Measurements from ENCODE around the gene ADORA1.

The ADORA1 gene

DNA sequence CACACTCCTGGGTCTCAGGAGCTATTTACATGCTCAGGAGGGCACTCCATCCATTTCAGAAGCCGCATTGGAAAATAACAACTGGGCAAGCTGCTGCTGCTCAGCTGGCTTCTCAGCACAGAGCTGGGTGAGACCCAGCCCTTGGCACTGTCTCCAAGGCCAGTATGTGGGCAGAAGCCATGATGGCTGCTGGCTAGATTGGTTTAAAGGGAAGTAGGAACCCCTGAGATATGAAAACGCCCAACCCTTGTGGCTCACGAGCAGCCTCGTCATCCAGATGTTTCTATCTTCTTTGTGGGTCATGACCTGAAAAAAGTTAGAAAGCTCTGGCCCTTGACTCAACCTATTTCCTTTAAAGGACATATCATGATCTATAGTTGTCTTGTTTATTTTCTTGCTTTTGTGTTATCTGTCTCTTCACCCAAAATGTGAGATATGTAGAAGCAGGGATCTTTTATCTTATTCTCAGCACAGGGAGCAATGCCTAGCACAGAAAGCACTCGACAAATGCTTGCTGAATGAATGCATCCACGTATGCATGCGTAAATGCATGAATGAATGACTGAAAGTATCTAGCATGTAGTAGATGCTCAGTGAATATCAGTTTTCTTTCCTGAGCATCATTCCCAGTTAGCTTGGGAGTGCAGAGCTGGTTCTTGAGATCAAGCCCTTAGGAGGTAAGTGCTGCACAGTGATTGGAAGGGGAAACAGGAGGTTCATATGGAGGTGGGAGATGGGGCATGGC lies 36.5 kb downstream of the ADORA1 start:
- no peaks in the 10 kb centered on the region for H3K27me3 ChIP-seq
- H3K9me3 ChIP-seq: no peaks in the 10 kb centered on the region
- H3K4me3 ChIP-seq (ENCODE audit: low read depth, low read length): no peak overlapping the region
- H3K4me1 ChIP-seq: no peaks in the 10 kb centered on the region
- DNase-seq: no peak
- TF ChIP-seq, protein P1, sequence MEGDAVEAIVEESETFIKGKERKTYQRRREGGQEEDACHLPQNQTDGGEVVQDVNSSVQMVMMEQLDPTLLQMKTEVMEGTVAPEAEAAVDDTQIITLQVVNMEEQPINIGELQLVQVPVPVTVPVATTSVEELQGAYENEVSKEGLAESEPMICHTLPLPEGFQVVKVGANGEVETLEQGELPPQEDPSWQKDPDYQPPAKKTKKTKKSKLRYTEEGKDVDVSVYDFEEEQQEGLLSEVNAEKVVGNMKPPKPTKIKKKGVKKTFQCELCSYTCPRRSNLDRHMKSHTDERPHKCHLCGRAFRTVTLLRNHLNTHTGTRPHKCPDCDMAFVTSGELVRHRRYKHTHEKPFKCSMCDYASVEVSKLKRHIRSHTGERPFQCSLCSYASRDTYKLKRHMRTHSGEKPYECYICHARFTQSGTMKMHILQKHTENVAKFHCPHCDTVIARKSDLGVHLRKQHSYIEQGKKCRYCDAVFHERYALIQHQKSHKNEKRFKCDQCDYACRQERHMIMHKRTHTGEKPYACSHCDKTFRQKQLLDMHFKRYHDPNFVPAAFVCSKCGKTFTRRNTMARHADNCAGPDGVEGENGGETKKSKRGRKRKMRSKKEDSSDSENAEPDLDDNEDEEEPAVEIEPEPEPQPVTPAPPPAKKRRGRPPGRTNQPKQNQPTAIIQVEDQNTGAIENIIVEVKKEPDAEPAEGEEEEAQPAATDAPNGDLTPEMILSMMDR (IDR thresholded peaks at IDR 0.05; ENCODE audit: low read depth, low read length): no peak
- H3K36me3 ChIP-seq: no peaks in the 10 kb centered on the region

DNA sequence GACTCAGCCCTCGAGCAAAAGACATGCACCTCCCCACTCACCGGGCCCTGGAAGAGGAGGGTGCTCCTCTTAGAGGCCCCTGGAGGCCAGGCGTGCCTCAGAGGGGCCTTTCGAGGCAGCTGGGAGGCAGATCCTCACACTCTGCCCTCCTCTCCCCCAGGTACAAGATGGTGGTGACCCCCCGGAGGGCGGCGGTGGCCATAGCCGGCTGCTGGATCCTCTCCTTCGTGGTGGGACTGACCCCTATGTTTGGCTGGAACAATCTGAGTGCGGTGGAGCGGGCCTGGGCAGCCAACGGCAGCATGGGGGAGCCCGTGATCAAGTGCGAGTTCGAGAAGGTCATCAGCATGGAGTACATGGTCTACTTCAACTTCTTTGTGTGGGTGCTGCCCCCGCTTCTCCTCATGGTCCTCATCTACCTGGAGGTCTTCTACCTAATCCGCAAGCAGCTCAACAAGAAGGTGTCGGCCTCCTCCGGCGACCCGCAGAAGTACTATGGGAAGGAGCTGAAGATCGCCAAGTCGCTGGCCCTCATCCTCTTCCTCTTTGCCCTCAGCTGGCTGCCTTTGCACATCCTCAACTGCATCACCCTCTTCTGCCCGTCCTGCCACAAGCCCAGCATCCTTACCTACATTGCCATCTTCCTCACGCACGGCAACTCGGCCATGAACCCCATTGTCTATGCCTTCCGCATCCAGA lies 37.7 kb downstream of the ADORA1 start:
- Histone ChIP-seq H3K4me1 (no peaks in the 10 kb centered on the region), H3K9me3 (no peaks in the 10 kb centered on the region), H3K36me3 (no peaks in the 10 kb centered on the region), H3K27me3 (no peaks in the 10 kb centered on the region), H3K4me3 (ENCODE audit: low read depth, low read length) (no peak overlapping the region)
- TF ChIP-seq, protein P1 (IDR thresholded peaks at IDR 0.05; ENCODE audit: low read depth, low read length): no peak
- DNase-seq: no peak

DNA sequence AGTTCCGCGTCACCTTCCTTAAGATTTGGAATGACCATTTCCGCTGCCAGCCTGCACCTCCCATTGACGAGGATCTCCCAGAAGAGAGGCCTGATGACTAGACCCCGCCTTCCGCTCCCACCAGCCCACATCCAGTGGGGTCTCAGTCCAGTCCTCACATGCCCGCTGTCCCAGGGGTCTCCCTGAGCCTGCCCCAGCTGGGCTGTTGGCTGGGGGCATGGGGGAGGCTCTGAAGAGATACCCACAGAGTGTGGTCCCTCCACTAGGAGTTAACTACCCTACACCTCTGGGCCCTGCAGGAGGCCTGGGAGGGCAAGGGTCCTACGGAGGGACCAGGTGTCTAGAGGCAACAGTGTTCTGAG lies 38.3 kb downstream of the ADORA1 start:
- Histone ChIP-seq H3K9me3 (no peaks in the 10 kb centered on the region), H3K4me3 (ENCODE audit: low read depth, low read length) (no peak overlapping the region), H3K36me3 (no peaks in the 10 kb centered on the region), H3K4me1 (no peaks in the 10 kb centered on the region), H3K27me3 (no peaks in the 10 kb centered on the region)
- no peak for DNase-seq
- TF ChIP-seq, protein P1 (IDR thresholded peaks at IDR 0.05; ENCODE audit: low read depth, low read length): no peak

DNA sequence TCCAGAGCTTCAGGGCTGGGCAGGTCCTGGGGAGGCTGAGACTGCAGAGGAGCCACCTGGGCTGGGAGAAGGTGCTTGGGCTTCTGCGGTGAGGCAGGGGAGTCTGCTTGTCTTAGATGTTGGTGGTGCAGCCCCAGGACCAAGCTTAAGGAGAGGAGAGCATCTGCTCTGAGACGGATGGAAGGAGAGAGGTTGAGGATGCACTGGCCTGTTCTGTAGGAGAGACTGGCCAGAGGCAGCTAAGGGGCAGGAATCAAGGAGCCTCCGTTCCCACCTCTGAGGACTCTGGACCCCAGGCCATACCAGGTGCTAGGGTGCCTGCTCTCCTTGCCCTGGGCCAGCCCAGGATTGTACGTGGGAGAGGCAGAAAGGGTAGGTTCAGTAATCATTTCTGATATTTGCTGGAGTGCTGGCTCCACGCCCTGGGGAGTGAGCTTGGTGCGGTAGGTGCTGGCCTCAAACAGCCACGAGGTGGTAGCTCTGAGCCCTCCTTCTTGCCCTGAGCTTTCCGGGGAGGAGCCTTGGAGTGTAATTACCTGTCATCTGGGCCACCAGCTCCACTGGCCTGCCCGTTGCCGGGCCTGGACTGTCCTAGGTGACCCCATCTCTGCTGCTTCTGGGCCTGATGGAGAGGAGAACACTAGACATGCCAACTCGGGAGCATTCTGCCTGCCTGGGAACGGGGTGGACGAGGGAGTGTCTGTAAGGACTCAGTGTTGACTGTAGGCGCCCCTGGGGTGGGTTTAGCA lies 38.8 kb downstream of the ADORA1 start:
- Histone ChIP-seq H3K36me3 (no peaks in the 10 kb centered on the region), H3K4me3 (ENCODE audit: low read depth, low read length) (no peak overlapping the region), H3K27me3 (no peaks in the 10 kb centered on the region), H3K4me1 (no peaks in the 10 kb centered on the region), H3K9me3 (no peaks in the 10 kb centered on the region)
- DNase-seq: no peak
- TF ChIP-seq, protein P1 (IDR thresholded peaks at IDR 0.05; ENCODE audit: low read depth, low read length): no peak

DNA sequence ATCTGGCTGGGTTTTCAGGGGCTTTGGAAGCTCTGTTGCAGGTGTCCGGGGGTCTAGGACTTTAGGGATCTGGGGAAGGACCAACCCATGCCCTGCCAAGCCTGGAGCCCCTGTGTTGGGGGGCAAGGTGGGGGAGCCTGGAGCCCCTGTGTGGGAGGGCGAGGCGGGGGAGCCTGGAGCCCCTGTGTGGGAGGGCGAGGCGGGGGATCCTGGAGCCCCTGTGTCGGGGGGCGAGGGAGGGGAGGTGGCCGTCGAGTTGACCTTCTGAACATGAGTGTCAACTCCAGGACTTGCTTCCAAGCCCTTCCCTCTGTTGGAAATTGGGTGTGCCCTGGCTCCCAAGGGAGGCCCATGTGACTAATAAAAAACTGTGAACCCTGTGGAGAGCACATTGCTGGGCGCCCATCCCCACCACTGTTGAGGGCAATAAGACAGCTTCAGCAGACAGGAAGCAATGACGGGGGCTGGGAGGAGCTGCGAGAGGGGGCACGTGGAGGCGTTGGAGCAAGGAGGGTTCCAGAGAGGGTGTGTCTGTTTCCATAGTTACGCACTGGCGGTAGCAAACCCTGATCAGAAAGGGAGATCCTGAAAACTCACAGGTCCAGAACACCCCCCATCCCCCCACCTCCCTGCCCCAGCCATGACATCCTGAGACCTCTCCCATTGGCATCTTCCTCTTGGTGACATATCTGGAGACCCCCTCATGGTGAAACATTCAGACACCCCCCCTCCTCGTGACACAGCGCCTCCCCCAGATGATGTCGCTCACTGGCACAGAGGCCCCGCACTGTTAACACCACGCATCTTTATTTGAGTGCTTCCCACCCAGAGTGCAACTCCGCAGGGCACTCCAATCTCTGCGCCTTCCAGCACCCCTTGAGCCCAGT lies 39.7 kb downstream of the ADORA1 start:
- Histone ChIP-seq H3K4me1 (no peaks in the 10 kb centered on the region), H3K27me3 (no peaks in the 10 kb centered on the region), H3K9me3 (no peaks in the 10 kb centered on the region), H3K4me3 (ENCODE audit: low read depth, low read length) (no peak overlapping the region), H3K36me3 (no peaks in the 10 kb centered on the region)
- no peak for DNase-seq
- TF ChIP-seq, protein P1 (IDR thresholded peaks at IDR 0.05; ENCODE audit: low read depth, low read length): no peak

Measured in BE2C (cell line).